COLO668 (cell line): ENCODE results near the gene MMP19.

ENCODE experiments used
- DNase-seq: peaks from one replicate; lab custom pipeline; 2025; ENCODE audit not compliant: unreplicated experiment; lab: John Stamatoyannopoulos, UW

Gene MMP19

DNA sequence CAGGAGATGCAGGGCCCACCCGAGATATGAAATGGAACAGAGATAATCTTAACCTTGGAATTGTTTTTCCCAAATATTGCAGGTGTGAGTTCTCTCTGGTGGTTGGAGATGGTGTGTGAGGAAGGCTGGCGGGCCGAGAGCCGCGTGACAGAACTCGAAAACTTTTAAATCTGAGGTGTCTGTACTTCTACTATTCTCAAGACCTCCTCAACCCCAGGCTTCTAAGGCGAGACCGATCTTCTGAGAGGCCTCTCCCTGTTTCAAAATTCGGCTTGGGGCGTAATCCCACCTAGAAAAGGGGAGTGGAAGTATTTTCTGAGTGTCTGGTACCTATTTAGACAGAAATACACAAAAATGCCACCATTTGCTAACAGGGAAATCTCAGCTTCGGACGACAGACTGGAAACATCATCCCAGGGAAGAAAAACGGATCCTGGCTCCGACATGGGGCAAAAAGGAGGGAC, 25.8 kb downstream of the MMP19 start:
- DNase-seq, result peak; percentile 7

DNA sequence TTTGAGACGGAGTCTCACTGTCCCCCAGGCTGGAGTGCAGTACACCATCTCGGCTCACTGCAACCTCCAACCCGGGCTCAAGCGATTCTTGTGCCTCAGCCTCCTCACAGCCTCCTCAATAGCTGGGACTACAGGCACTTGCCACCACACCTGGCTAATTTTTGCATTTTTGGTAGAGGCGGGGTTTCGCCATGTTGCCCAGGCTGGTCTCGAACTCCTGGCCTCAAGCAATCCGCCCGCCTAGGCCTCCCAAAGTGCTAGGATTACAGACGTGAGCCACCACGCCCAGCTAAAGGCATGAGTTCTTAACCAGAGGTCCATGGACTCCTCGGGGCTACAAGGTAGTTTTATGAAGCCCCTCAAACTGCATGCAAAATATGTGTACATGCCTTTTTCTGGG, 27.3 kb downstream of the MMP19 start:
- DNase-seq, result no peak

DNA sequence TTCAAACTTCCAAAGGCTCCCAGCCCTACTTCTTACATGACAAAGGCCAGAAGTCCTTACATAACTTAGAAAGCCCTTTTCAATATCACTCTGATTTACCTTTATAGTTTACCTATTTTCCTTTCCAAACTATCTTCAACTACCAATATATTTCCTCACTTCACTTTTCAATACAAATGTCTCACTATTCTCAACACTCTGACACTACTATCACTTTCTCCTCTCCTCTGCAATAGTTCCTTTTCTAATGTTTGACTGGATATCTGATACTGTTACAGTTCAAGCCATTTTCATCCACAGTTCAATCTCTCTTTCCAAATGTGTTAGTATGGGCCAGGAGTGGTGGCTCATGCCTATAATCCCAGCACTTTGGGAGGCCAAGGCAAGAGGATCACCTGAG, 28.5 kb downstream of the MMP19 start:
- DNase-seq, result no peak

DNA sequence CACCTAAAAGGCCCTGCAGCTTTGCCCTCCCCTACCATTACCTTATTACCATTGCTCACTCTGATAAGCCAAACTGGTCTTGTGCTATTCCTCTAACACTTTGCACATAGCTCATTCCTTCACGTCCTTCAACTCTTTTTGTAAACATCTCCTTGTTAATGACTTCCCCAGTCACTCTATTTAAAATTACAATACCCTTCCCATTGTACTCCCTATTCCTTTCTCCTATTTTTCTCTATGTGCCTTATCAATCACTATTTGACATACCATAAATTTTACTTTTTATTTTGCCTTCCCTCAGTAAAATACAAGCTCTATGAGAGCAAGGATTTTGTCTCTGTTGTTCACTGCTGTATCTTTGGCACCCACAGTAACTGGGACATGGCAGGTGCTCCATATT, 30.6 kb downstream of the MMP19 start:
- no peak for DNase-seq

DNA sequence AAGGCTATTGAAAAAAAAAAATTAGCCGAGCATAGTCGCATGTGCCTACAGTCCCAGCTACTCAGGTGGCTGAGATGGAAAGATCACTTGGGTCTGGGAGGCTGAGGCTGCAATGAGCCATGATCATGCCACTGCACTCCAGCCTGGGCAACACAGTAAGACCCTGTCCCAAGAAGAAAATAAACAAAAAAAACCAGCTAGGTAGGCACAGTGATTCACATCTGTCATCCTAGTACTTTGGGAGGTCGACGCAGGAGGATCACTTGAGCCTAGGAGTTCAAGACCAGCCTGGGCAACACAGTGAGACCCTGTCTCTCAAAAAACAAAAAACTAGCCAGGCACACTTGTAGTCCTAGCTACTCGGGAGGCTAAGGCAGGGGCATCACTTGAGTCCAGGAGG, 33.5 kb downstream of the MMP19 start:
- DNase-seq, result no peak

DNA sequence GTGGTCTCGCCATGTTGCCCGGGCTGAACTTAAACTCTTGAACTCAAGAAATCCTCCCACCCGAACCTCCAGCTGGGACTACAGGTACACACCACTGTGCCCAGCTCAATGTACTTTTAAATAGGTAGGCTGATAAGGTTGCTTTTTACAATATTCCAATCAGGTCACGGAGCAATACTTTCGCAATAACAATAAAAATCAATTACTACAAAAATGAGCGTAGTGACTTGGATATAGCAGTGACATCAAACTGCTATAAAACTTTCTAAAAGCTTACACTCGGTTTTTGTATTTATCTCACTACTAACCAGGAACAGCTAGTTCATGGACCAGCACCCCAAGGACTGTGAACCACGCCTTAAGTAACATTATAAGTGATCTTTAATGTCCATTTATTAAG, 35.8 kb downstream of the MMP19 start:
- no peak for DNase-seq

DNA sequence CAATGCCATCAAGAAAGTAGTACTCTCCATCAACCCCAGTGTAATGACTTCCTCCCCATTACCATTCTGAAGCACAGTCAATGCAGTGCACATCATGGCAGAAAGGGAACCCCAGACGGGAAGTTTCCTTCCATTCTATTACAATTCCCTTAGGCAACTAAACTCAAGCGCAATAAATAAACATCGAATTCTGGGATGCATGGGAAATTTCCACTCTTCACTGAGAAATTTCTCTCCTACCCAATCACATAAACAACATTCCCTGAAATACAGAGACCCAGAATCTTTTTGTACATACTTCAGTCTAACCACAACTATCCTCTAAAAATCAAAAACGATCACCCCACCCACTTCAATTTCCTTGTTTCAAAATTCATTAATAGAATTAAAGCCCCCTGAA, 45.2 kb downstream of the MMP19 start:
- DNase-seq, result no peak

DNA sequence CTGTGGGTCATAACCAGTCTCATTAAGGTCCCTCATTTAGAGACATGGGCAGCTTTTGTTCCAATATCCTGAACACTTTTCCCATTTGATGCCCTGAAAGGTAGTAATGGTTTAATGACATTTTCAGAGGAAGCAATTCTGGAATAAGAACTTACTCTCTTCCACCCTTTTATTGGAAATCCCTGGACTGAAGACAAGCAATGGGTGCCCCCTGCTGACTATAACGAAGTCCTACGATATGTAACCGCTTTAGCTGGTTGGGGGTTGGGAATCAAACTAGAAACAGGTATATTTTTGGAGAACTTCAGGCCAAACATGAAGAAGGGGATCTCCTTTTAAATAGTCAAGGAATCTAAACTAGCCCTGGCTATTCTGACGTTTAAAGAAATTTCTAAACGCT, 45.7 kb downstream of the MMP19 start:
- DNase-seq, result no peak

DNA sequence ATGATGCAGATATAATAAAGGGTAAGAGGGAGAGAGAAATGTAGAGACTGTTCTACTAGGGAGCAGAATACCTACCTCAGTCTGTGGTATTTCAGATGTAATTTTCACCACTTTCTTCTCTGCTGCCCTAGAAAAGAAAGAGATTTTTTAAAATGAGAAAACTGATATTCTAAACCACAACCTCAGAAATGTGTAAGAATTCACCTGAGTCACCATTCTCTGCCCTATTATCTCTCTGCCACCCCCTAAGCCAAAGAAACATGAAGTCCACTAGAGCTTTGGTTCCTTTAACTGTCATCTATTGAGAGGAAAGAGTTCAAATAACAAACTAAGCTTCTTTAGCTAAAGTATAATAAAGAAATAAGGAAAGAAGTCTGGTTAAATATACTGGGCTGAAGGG, 46.8 kb downstream of the MMP19 start:
- DNase-seq, result no peak

DNA sequence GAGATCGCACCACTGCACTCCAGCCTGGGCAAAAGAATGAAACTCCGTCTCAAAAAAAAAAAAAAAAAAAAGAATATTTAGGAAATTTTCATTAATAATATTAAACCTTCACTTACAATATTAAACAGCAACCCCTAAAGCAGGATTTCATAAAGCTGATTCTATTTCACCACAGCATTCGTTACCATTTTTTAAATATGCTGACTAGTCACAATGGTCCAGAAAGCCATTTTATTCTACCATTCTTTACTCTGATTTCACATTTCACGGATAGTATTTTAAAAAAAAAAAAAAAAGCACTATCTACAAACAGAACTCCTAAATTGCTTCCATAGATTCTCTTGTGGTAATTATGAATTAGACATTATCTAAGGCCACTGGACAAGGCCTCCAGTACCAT, 52.8 kb downstream of the MMP19 start:
- no peak for DNase-seq

DNA sequence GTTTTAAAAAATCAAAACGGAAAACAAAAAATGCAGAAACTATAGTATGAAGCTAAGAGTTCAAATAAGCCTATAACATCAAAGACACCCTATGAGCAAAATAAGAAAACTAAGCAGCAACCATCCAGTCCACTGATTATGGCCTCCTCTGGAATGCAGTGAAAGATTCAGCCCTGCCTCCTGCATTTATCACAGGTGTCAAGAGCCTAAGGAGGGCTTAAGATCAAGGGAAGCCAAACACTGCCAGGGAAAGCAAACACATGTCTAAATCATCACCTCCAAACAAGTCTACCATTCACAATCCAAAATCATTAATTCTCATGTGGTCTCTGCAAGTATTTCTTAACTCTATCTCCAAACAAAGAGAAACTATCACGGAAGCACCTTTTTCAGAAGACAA, 53.6 kb downstream of the MMP19 start:
- no peak for DNase-seq

DNA sequence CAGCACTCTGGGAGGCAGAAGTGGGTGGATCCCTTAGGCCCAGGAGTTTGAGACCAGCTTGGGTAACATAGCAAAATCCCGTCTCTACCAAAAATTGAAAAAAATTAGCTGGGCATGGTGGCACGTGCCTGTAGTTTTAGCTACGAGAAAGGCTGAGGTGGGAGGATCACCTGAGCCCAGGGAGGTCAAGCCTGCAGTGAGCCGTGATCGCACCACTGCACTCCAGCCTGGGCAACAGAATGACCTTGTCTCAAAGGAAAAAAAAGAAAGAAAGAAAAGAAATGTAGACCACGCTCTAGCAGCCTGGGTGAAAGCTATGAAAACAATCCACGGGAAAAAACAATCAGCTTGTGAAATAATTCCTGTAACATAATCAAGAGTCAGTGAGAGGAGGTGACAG, 54.2 kb downstream of the MMP19 start:
- DNase-seq, result no peak
